ENCODE measurements around the gene PATE1.
"Not testable (repeated sequence)": the region's sequence is repeated elsewhere in the genome, so short reads cannot be mapped to it uniquely, and the experiment has no call there.

The PATE1 gene

GRCh38 chr11:125745979-125746378, at the start of gene PATE1:
TSS of gene PATE1 (plus strand) at chr11:125746279. CDS start at chr11:125746305, 26 bp downstream.
- DNase-seq = no peak

- no peak for DNase-seq
Measured at GRCh38 chr11:125701018-125701610, 45.0 kb upstream of the PATE1 start.

DNA sequence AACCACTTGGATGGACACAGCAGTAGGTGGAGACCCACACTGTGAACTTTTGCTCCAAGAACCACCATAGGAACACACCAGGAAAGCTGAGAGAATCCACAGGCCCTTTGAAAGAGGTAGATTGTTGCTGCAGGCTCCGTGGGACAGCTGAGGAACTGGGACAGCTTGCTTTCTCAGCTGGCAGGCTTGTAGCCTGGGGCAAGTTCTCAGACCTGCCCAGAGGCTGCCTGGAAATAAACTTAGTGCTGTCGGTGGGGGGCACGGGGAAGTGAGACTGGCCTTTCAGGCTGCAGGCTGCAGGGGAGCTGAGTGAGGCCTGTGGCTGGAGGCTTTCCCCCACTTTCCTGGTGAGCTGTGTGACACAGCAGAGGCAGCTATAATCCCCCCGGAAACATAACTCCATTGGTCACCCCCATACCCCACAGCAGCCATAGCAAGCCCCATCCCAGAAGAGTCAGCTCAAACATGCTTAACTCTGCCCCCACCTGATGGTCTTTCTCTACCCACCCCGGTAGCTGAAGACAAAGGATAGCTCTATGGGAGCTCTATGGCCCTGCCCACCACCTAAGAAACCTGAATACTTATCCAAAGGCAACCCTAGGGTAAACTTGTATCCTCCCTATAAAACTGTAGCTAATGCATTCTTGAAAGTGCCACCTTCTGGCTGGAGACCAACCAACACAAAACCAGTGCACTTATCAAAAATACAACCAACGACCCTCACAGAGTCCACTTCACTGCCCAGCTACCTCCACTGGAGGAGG, 44.0 kb upstream of the PATE1 start:
- no peak for DNase-seq

- DNase-seq = not testable (repeated sequence)
Measured at GRCh38 chr11:125704686-125705085, 41.4 kb upstream of the PATE1 start.

DNA sequence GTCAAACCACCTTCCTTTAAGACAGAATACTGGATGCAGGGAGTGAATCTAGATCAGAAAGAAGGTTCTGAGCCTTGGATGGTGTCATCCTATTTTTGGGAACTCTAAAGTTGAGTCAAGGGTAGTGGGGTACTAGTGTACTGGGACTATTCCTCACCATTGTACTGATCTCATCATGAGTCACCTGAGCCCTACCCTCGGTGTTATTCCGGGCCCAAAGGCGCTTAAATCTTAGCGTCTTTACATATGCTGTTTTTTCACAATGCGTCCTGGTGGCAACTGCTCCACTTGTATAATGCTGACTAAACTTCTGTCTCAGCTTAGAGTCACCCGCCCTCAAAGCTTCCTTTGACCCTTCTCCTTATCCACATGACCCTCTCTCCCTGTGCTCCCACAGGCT, 25.3 kb upstream of the PATE1 start:
- DNase-seq = no peak

- no peak for DNase-seq
Measured at GRCh38 chr11:125724125-125724524, 22.0 kb upstream of the PATE1 start.

GRCh38 chr11:125728969-125729368, 17.1 kb upstream of the PATE1 start:
- no peak for DNase-seq

- no peak for DNase-seq
Measured at GRCh38 chr11:125740617-125741016, 5.5 kb upstream of the PATE1 start.

DNA sequence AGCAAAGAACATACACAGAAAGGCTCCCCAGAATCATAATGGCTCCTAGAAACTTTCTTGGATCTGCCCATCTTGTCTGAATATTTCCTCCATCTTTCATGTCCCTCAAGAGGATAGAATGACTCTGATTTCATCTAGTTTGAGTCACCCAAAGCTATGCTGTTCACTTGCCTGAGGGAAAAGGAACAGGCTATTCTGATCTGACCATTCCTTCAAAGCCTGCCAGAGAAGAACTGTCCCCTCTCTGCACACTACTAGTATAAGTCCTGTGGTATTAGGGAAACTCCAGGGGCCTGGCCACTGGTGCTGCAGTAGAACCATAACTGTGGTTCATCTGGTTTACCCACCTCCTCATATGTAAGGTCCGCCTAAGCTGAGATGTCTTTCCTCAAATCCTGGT, 2.4 kb upstream of the PATE1 start:
- DNase-seq = no peak

DNA sequence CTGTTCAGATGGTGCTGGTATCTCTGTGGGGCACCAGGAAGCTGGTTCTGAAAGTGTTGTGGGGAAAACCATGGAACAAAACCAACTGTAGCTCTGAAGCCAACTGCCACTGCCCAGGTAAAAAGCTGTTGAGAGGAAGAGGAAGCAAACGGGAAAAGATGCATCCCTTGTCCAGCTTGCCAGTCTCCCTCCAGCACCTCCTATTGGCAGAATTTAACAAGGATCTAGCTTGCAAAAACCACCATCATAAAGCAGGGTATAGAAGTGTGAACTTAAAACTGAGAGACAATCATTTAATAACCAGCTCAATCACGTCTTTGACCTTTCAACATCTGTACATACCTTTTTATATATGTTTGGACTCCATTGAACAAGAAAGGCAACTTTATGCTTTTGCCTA, 4.5 kb downstream of the PATE1 start:
- no peak for DNase-seq

DNA sequence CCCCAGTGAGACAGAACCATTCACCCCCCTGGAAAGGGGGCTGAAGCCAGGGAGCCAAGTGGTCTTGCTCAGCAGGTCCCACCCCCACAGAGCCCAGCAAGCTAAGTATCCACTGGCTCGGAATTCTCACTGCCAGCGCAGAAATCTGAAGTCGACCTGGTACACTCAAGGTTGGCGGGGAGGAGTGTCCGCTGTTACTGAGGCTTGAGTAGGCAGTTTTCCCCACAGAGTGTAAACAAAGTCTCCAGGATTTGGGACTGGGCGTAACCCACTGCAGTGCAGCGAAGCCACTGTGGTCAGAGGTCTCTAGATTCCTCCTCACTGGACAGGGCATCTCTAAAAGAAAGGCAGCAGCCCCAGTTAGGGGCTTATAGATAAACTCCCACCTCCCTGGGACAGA, 10.0 kb downstream of the PATE1 start:
- DNase-seq = no peak

DNA sequence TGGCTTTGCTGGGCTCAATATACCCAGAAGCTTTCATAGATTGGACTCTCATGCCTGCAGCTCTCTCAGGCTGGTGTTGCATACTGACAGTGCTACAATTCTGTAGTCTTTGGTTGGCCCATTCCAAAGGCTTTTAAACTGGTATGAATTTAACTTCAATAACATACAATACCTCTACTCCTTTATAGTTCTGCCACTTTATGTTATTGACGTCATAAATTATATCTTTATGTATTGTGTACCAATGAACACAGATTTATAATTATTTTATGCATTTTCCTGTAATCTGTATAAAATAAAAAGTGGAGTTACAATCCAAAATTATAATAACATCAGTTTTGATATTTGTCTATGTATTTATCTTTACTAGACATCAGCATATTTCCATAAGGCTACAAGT, 16.4 kb downstream of the PATE1 start:
- DNase-seq = no peak

DNA sequence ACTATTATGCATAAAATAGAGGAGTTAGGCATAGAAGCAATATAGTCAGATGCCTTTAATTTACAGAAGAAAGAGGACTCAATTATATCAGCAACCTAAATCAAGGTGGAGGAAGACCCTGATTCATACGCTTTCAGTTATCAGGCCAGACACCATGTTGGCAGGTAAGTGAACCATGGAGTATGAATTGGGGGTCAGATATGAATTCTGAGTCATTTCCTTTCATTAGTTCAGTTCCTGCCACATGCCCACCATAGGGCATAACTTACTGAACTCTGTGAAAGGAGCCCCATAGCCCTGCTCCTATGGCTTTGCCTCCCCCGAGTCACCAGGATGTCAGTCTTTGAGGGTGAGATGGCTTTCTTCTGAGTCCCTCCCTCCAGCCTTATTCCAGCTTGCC, 17.4 kb downstream of the PATE1 start:
- DNase-seq = no peak

GRCh38 chr11:125766251-125766650, 20.2 kb downstream of the PATE1 start:
- no peak for DNase-seq

- no peak for DNase-seq
Measured at GRCh38 chr11:125768336-125769046, 22.4 kb downstream of the PATE1 start.

DNA sequence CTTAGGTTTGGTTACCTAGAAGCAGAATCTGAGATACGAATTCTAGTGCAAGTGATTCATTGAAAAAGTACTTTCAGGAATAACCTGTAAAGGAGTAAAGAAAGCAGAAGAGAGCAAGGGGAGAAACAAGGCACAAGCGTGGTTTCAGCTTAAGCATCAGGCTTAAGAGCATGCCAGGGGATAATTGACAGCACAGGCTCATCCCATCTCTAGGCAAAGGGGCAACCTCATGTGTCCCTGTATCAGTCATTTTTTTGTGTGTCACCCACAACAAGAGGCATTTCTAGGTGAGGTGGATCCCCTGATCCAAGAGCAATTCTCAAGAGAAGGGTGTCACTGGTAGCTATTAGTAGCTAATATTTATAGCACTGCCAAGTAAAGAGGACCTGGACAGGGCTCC, 24.5 kb downstream of the PATE1 start:
- no peak for DNase-seq

- no peak for DNase-seq
Measured at GRCh38 chr11:125772834-125773505, 26.9 kb downstream of the PATE1 start.

DNA sequence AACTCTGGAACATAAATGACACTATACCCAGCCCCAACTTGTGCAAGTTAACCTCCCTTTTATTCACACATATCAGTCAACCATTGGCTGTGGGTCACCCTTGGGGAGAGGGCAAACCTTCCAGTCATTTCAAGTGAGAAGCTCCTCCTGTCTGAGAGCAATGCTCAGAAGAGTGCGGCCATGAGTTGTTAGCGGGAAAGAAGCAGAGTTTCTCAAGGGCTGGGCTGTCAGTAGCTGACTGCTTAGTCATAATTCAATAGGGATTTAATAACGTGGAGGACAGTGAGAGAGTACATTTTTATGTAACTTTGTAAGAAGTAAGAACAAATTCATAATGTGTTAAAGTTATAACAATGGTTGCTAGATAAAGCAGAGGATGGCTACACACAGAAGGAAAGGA, 27.4 kb downstream of the PATE1 start:
- no peak for DNase-seq

GRCh38 chr11:125777309-125777708, 31.2 kb downstream of the PATE1 start:
- no peak for DNase-seq

DNA sequence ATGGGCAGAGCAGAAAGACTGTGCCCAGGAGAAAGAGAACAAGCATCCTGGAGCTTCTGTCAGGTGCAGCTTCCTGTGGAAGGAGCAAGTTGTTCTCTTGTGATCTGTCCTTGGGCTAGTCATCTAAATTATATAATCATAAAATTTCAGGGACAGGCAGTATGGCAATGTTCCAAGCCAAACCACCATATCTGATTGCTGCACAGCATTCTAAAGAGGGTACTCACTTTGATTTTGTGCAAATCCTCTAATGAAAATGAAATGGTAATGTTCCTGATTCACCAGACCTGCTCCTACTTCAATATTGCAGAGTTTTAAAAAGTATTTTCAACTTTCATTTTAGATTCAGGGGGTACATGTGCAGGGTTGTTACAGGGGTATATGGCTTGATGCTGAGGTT, 32.6 kb downstream of the PATE1 start, which contains the start of gene PATE2:
Gene PATE2, minus strand, starts transcription at position 101 of the 400 bp plus-strand sequence. Its CDS starts 55 bp downstream, at position 46.
- no peak for DNase-seq

GRCh38 chr11:125784678-125785077, 38.6 kb downstream of the PATE1 start:
- no peak for DNase-seq

GRCh38 chr11:125787827-125788226, 41.7 kb downstream of the PATE1 start, which contains the start of gene PATE3:
TSS of gene PATE3 (plus strand) at chr11:125788127. CDS start at chr11:125788152, 25 bp downstream.
- no peak for DNase-seq

DNA sequence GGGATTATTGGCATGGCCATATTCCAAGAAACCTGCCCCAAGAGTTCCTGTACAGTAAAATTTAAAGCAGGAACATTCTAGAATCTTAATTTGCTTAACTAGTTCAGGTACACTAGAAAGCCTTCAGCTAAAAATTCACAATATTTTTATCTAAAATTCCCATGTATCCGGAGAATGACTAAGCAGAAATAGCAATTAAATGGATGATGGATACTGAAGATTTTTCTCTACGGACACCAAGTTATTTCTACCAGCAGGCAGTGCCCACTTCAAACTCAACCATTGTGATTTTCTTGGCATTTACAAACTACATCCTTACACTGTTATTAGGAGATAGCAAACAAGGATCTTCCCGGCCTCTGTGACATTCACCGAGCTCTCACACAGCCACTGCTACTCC, 44.7 kb downstream of the PATE1 start:
- no peak for DNase-seq

Measured in activated effector memory CD4-positive, alpha-beta T cell treated with Interleukin-2 at 50 U/mL for 16 hours (primary cell).